Activated T-helper 9 cell treated with anti-CD3 and anti-CD28 coated beads, Interleukin-2, amount 50 U/mL, for 16 hours (primary cell): ENCODE measurements around the gene POC1A.

Experiments used
- DNase-seq: peaks from one replicate; pipeline ENCODE4 v3.0.0-alpha.2; 2020; ENCODE audit warnings: low read depth

The POC1A gene

DNA sequence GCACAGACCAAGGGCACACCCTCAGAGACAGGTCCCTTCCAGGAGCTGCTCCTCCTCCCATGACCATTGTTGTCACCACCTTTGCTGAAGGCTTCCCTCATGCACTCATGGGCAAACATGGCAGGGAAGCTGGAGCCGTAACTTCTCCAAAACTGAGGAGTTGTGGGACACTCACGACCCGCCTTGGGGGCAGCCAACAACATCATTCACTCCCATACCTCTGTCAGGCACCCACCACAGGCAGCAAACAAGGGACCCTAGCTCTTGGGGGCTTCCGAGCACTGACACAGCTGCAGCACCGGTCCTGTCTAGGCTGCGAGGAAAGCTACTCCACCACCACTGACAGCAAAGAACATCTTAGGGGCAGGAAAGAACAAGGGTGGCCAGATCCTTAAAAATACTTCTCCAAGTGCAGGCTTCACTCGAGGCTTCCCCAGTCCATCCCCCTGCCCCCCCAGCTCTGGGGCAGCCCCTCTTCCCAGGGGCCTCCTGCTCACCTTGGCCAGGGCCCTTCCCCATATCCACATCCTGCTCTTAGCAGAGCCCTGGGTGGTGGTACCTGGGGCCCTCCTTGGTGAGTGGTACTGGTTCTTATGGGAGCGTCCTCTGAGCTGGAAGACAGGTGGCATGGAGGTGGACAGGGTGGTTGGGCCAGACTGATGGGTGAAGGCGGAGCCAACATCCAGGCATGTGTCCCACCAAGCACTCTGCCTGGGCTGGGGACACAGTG, 69.8 kb downstream of the POC1A start:
- DNase-seq = no peak

DNA sequence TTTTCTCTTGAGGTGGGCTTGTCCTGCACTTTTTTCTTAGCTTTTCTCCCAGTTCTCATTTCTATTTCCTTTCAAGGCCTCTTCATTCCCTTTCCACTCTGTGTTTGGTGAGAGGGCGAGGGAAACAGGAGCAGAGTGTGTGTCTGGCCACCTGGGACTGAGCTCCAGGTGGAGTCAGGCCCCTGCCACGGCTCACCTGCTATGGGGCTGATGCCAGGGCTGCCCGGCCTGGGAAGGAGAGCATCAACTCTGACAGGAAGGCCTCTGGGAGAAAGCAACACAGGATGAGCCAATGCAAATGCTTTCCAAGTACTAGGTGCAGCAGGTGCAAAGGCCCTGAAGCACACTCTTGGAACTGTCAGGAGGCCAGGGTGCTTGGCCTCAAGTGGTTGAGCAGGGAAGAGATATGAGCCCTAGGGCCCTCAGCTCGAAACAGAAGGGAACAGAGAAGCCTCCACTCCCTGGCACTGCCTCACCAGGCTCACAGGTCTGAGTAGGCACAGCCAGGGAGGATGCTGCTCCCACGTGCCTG, 70.6 kb downstream of the POC1A start:
- DNase-seq = no peak

DNA sequence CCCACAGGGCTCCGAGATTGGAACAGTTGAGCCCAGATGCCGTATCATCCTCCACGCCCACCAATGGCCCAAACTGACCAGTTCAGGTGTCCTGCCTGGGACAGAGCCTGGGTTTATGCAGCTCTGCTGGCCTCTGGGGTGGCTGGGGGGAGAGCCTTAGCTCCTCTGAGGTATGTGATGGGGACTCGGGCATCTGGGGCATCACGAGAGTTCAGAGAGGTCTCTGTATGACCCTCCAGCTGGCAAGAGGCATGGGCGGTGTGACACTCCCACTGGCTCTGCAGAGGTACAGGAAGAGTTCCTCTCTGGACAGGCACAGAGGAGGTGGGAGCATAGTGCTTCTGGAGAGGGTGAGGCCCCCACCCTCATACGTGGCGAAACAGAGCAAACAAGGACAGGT, 71.3 kb downstream of the POC1A start:
- DNase-seq = no peak

DNA sequence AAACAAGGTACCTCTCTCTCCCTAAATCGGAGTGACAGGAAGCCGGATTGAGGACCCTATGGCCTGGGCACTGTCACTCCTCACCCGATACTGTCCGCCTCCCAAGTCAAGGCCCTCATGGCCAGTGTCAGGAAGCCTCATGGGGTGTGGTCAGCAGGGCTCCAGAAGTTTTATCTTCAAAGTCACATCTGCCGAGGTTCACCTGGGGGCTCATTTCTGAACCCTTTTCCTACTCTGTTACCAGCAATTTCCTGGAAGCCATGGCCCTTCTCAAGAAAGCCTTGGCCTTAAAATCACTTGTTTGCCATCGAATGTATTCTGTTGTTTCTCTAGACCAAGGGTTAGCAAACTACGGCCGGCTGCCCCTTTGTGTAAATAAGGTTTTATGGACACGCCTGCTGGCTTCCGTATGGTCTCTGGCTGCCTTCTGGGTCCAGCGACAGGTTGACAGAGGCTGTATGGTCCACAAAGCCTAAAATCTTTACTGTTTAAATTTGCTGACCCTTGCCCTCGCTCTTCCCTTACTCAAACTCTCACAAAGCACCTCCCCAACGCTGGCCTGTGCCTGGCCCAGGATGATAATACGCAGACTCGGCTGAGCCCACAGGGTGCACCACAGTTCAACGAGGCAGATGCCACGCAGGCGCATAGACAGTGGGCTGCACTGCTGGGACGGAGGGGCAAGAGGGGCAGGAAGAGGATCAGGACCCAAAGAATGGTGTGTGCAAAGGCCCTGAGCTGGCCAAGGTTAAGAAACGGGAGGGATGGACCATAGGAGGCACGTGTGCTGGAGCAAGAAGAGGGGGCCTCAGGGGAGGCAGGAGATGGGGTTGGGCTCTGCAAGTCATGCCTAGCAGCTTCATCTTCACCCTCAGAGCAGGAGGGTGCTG, 73.1 kb downstream of the POC1A start:
- DNase-seq = no peak

DNA sequence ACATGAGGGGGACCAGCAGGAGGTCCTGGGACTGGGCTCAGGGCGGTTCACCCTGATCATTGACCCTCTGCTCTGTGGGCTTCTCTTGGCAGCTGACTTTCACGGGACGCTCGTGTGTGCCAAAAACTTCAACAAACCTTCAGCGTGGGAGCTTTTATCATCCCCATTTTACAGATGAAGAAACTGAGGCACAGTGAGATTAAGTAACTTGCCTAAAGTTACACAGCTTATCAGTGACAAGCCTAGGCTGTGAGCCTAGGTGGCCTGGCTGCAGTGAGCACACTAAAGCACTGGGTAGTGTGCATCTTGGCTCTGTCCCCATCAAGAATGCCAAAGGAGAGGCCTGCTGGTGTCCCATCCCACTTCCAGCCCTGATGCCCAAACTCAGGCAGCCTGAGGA, 74.3 kb downstream of the POC1A start:
- no peak for DNase-seq

DNA sequence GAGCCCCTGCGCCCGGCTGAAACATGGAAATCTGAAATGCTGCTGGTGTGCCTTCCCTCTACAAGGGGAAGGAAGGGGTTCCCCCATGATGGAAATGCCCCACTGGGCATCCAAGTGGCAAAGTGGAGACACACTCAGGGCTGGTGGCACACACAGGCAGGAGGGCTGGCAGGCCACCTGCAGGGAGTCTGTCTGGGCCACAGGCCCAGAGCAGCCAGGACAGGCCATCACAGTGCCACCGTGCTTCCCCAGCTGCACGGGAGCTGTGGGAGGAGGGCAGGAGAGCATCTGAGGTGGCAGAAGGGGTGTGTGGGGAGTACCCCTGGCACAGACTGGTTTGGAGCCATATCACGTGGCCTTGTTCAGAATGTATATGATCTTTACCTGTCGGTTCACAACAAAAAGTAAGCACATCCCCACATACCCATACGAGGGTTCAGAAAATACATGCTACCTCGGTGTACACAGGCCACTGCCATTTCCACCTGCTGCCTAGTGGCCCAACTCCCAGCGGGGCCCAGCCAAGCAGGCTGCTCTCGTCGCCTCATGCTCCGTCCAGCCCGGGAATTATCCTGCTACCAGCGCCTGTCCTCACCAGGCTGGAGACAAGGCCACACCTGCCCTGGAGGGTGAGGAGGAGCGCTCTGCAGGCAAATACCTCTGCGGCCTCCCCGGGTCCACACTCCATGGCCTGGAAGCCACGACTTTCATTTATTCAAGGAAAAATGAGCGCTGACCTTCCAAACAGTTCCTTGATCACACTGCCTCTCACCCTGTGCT, 75.3 kb downstream of the POC1A start:
- DNase-seq = no peak

DNA sequence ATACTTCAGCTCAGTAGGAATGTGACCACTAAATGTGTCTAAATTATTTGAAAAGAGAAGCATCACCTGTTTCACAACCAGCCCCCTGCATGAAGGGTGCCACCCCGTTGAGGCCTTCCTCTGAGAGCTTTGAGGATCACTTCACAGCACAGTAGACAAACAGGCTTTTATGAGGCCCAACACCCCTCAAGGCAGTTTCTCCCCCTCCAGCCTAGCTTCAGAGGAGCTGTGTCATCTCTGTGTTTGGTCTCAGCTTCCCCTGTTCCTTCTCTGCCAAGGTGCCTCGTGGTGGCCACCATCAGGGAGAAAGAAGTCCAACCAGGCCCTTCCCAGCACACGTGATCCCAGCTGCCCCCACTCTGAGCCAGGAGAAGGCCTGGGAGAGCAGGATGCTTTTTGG, 76.3 kb downstream of the POC1A start:
- no peak for DNase-seq

DNA sequence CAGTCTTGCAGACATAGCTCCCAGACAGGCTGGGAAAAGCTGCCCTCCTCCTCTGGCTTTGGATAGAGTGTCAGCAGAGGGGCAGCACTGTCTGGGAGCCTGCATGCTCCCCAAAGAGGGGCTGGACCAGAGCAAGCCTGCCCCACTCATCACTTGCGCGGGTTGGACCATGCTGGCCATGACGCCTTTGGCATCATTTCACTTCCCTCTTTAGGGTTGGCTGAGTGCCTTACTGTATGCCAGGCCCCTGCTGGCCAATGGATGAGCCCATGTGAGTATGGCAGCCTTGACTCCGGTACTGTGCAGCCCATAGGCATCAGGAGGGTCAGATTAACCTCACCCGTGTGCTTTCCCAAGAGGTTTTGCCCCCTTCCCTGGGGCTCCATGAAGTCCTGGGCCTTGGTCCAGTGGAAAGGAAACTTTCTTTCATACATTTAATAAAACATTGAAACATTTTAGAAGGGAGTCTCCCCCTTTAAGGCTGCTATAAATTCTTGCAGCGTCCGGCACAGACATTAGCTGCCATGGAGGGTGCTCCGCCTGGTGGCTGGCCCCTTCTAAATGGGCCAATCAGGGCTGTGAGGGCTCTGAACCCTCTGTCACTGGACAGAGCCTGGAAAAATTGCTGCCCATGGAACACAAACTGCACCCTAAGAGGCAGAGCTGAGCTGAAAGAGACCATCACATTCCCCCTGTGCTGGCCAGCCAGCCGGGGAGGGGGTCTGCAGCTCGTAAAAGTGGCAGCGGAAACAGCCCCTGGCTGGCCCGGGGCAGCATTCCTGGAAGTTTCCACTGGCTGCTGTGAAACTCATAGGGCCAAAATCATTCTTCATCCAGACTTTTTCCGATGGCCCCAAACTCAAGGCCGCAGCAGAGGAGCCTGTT, 77.1 kb downstream of the POC1A start:
- no peak for DNase-seq

DNA sequence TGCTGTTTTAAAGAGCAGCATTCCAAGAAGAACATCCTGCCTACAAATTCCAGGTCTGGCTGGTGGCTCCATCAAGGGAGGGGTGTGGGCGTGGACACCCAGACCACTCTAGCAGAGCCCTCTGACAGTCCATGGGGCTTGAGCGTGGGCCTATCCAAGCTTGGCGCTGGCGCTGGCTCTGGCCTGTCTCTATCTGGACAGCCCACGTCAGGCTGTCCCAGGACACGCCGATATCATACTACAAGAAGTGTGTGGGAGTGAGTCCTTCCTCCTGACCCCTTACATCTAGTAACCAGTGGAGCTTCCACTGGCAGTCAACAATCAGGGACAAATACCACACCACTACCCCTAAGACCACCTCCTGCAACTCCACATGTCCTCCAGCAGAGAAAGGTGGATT, 80.7 kb downstream of the POC1A start:
- DNase-seq = no peak

DNA sequence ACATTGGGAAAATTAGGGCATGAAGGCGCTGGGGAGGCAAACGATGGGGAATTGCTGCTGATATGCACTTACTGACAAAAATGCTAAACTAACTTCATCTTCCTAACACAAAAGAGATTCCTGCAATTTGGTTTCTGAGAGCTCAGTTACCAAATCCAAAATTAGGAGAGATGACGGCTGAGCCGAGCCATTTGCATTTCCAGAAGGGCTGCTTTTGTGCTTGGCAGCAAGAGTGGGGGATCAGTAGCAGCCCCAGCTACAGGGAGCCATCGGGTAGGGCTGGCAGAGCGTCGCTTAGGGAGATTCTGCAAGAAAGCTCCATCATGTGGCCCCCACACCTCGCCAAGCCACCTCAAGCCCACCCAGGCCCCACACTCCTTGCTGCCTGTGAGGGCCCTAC, 81.8 kb downstream of the POC1A start:
- DNase-seq = no peak

DNA sequence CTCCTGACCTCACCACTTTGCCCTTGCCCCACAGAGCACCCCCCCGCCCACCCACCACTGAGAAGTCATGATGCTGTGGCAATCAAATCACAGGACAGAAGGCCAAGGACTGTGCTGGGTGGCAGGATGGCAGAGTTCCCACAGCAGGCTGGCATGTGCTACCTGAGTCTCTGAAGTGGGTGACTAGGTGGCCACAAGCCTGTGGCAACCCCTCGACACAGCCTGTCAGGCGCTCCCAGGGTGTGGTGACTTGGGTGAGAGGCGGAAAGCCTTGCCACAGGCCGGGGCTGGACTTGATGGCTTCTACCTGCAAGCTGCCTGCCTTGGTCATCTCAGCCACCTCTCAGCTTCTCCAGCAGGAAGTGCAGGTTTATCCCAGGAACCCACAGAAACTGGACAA, 82.2 kb downstream of the POC1A start:
- no peak for DNase-seq

DNA sequence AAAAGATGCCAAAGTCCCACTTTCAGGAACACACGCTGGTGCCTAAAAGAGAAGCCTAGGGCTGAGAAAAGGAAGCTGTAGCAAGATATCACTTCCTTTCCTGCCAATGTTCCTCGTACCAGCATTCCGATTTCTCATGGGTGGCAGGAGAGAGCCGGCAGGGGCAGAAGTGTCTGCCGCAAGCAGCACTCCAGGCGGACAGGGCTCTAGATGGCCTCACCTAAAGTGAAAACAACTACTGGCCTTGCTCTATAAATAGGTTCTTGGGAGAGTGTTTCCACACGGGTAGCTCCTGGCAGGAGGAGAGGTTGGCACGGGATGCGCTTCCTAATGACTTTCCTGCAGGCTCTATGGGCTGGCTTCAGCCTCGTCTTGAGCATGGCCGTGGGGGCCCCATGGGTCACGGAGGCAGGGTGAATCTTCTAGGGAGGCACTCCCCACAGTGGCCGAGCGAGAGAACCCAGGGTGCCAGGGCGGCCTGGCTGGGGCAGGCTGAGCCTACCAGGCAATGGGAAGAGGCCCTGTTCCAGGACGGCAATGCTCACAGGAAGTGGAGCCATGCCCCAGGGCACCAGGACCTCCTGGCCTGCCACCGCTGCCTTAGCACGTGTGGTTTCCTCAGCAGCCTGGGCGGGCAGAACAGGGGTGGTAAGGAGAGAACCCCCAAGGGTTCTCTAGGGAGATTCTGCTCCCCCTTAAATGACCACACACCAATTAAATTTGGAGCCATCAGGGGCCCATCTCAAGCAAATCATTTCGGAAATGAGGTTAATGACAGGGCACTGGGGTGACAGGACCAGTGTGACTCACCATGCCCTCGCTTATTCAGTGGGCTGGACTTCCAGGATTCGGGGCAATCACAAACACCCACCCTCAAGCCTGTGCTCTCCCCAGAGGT, 83.2 kb downstream of the POC1A start:
- DNase-seq = no peak

DNA sequence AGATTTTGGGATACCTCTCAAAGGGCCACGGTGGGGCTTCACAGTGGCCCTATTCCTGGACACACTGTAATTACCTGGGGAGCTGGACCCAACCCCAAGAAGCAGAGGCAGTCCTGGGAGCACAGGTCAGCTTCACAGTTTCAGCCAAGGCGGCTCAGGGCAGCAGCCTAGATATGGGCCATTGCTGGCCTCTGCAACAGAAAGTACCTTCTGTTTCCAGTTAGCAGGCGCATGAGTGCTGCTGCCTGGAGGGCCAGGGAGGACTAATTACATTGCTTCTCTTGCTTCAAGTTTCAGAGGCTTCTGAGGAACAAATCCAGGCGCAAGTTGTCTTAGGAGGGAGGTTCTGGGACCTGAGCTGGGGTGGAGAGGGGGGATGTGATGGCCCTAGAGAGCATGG, 84.4 kb downstream of the POC1A start:
- DNase-seq = no peak

DNA sequence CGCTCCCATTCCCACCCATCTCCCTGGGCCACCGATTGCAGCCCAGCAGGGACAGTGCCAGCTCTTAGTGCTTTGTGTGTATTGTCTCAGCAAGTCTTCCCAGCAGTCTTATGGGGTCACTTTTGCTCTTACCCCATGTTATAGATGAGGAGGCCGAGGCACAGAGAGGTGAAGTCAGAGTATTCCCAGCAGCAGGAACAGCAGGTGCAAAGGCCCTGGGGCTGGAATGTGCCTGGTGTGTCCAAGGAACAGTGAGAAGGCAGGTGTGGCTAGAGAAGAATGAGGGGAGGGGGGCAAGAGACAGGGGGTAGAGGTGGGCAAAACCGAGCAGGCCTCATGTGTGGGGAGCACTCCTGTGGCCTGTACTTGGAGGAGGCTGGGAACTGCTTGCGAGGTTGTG, 85.1 kb downstream of the POC1A start:
- no peak for DNase-seq

DNA sequence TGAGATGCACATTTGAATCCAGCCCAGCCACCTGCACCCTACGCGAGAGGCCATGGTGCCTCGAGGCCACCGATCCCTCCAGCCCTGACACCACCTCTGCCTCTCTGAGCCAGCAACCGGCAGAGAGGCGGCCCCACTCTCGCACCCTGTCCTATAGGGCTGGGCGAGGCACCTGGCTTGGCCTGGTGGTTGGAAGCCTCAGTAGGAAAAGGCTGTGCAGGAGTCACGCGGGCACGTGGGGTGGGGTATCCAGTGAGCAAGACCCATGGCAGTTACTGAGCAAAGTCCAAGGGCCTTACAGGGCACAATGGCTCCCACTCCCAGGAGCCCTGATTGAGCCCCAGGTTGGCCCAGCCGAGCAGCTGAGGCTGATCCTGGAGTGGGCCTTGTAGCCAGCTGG, 85.5 kb downstream of the POC1A start:
- no peak for DNase-seq

DNA sequence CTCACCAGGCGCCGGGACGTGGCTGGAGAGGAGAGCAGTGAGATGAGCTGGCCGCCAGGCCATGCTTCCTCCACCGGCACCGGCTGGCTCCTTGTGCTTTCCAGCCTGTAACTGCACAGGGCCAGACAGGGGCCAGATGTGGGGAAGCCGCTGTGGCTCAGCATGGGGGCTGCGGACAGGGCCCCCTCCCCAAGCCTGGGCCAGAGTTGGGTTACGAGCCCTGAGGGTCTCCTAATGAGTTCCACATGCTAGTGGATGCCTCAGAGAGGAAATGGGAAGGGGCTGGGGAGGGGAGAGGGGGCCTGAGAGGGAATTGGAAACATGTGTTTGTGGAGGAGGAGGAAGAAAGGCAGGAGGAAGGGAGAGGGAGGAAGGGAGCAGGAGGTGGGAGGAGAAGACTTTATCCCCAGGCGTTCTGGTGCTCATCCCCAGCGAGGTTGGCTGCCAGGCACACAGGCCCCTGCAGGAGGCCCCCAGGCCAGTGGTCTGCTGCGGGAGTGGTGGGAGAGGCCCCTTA, 86.1 kb downstream of the POC1A start:
- DNase-seq = no peak

DNA sequence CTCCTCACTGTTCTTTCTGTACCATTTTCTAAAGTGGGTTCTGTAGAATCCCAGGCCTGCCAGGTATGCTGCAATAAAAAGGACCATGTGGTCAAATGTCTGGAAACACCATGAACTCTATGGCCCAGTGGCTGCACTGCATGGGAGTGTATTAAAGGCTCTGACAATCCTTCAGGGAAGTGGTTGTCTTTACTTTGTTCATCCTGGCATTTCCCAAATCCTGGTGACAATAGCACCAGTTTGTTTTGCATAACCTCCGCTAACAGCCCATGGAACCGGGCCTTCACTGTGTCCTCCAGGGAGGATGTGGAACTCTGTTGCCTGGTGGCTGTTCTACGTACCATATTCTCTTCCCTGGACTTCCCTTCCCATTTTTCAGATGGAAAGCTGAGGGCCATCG, 86.7 kb downstream of the POC1A start:
- no peak for DNase-seq

DNA sequence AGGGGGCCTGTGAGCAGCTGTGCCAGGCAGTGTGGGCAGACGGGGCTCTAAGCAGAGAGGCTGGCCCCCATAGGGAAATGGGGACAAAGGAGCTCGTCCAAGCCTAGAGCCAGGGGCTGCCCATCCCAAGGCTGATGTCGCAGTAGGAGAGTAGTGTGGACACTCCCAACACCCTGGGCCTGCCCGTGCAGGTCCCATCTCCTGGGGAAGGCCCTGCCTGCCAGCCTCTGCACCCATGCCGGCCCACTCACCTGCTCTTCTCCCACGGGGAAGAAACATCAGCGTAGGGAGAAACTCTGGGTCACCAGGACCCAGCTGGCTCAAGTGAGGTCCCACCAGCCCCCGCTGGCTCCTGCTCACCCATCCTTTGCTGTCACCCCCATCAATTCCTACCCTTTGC, 87.2 kb downstream of the POC1A start:
- DNase-seq = no peak

DNA sequence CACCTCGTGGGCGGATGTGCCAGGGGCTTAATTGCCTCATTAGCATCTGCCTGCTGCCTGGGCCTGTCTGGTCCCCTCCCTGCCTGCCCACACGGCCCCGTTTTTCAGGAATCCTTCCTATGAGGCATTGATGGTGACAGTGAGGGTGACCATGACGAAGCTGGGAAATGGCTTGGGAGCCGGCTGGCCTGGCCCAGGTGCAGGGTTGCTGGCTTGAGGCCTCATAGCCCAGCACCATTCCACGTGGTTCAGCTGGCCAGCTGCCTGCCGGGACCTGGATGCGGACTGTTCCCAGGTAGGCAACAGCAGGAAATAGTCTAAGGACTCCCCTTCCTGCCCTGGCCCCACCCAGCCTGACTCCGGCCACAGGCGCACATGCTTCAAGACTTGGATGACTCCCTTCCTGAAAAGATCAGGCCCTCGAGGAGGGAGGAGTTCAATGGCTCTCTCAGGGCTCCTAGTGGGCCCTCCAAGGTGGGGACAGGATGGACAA, 88.9 kb downstream of the POC1A start:
- no peak for DNase-seq

DNA sequence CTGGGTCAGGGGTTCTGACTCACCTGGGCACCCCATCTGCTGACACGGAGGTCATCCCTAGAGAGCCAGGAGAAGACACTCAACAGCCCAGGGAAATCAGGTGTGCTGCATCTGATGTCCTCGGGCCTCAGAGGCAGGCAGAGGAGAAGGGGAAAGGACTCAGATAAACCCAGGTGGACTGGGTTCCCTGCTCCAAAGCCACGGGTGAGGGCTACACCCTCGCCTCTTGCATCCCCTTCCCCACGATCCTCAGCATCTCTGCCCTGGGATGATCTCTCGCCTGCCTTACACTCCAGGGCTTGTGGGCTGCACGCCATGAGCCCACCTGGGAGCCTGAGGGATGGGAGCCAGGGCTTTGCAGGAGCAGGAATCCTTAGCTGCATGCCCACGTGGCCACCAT, 89.7 kb downstream of the POC1A start:
- DNase-seq = no peak
